OCI-LY1 (cell line): ENCODE measurements around the gene CANT1.

ENCODE experiments used
- H2AFZ ChIP-seq: fragments of 200-600 bp; sonication (generic), shearing (Covaris generic); 2 replicates; pipeline ENCODE4 v1.6.0; 2014; ENCODE audit warnings: antibody characterized with exemption, mild to moderate bottlenecking, low read length
- H3F3A ChIP-seq: fragments of 200-600 bp; sonication (generic), shearing (Covaris generic); 2 replicates; pipeline ENCODE4 v1.6.0; 2014; ENCODE audit warnings: mild to moderate bottlenecking, antibody characterized with exemption, low read length, moderate library complexity; ENCODE audit not compliant: insufficient read depth
- H3K27ac ChIP-seq: fragments of 200-600 bp; sonication (generic); 2 replicates; pipeline ENCODE4 v1.5.1; 2014; ENCODE audit warnings: low read length, mixed run types, mild to moderate bottlenecking, low read depth; ENCODE audit not compliant: poor library complexity, severe bottlenecking
- H3K27me3 ChIP-seq: fragments of 200-600 bp; sonication (generic); 2 replicates; pipeline ENCODE4 v1.6.0; 2014; ENCODE audit warnings: antibody characterized with exemption, mild to moderate bottlenecking, low read length, moderate library complexity; ENCODE audit not compliant: insufficient read depth
- H3K36me3 ChIP-seq: fragments of 200-600 bp; sonication (generic); 2 replicates; pipeline ENCODE4 v1.6.1; 2014; ENCODE audit warnings: mild to moderate bottlenecking, antibody characterized with exemption, low read length, moderate library complexity, mixed read lengths; ENCODE audit not compliant: insufficient read depth
- H3K4me1 ChIP-seq: fragments of 200-600 bp; sonication (generic); 2 replicates; pipeline ENCODE4 v1.5.1; 2014; ENCODE audit warnings: mild to moderate bottlenecking, low read length, moderate library complexity; ENCODE audit not compliant: insufficient read depth, severe bottlenecking
- H3K4me2 ChIP-seq: fragments of 200-600 bp; sonication (generic), shearing (Covaris generic); 2 replicates; pipeline ENCODE4 v1.6.1; 2014; ENCODE audit warnings: low read length
- H3K4me3 ChIP-seq: fragments of 200-600 bp; sonication (generic); 2 replicates; pipeline ENCODE4 v1.5.1; 2014; ENCODE audit warnings: low read length, low read depth, mild to moderate bottlenecking, mixed read lengths; ENCODE audit not compliant: poor library complexity, severe bottlenecking
- H3K79me2 ChIP-seq: fragments of 200-600 bp; shearing (Covaris generic); 2 replicates; pipeline ENCODE4 v1.6.1; 2016; ENCODE audit warnings: mixed run types, low read length, mixed read lengths; ENCODE audit not compliant: insufficient read depth
- H3K9ac ChIP-seq: fragments of 200-600 bp; sonication (generic), shearing (Covaris generic); 2 replicates; pipeline ENCODE4 v1.6.1; 2014; ENCODE audit warnings: mild to moderate bottlenecking, low read length, mixed read lengths
- H3K9me2 ChIP-seq: fragments of 200-600 bp; sonication (generic), shearing (Covaris generic); 2 replicates; pipeline ENCODE4 v1.6.1; 2014; ENCODE audit warnings: low read depth, mild to moderate bottlenecking, low read length, mixed read lengths
- H3K9me3 ChIP-seq: fragments of 200-600 bp; shearing (Covaris generic); 2 replicates; pipeline ENCODE4 v1.6.1; 2014; ENCODE audit warnings: low read length, mixed read lengths
- H4K20me1 ChIP-seq: fragments of 200-600 bp; sonication (generic), shearing (Covaris generic); 2 replicates; pipeline ENCODE4 v1.6.0; 2016; ENCODE audit warnings: mild to moderate bottlenecking, low read length; ENCODE audit not compliant: insufficient read depth
- EZH2 ChIP-seq: fragments of 200-600 bp; sonication (generic), shearing (Covaris generic); IDR thresholded peaks from 2 replicates; pipeline ENCODE4 v1.8.0; 2017; ENCODE audit warnings: borderline replicate concordance, mixed run types, mild to moderate bottlenecking, antibody characterized with exemption, low read length, moderate library complexity, mixed read lengths
- TF ChIP-seq, protein P1 (sequence below): fragments of 200-600 bp; sonication (generic), shearing (Covaris generic); IDR thresholded peaks from 2 replicates; pipeline ENCODE4 v1.5.1; 2017; ENCODE audit warnings: mild to moderate bottlenecking, antibody characterized with exemption, low read length, moderate library complexity, mixed read lengths

Gene CANT1

GRCh38 chr17:78944956-78945355 is 64.6 kb downstream of the CANT1 start:
- H3K79me2 ChIP-seq, result no peaks in the 10 kb centered on the region
- no peak overlapping the region for H2AFZ ChIP-seq
- H3F3A ChIP-seq, result no peaks in the 10 kb centered on the region
- no peaks in the 10 kb centered on the region for H3K9me2 ChIP-seq
- H3K27ac ChIP-seq, result no peak overlapping the region
- H3K27me3 ChIP-seq, result peaks cover 3% of the 10 kb centered on the region; the same call in 1 of the 2 replicates
- H3K4me1 ChIP-seq, result no peaks in the 10 kb centered on the region
- H3K4me2 ChIP-seq, result no peak overlapping the region
- no peak overlapping the region for H3K4me3 ChIP-seq
- H3K36me3 ChIP-seq, result no peaks in the 10 kb centered on the region; the same call in 1 of the 2 replicates
- no peak overlapping the region for H3K9ac ChIP-seq
- TF ChIP-seq, protein P1, sequence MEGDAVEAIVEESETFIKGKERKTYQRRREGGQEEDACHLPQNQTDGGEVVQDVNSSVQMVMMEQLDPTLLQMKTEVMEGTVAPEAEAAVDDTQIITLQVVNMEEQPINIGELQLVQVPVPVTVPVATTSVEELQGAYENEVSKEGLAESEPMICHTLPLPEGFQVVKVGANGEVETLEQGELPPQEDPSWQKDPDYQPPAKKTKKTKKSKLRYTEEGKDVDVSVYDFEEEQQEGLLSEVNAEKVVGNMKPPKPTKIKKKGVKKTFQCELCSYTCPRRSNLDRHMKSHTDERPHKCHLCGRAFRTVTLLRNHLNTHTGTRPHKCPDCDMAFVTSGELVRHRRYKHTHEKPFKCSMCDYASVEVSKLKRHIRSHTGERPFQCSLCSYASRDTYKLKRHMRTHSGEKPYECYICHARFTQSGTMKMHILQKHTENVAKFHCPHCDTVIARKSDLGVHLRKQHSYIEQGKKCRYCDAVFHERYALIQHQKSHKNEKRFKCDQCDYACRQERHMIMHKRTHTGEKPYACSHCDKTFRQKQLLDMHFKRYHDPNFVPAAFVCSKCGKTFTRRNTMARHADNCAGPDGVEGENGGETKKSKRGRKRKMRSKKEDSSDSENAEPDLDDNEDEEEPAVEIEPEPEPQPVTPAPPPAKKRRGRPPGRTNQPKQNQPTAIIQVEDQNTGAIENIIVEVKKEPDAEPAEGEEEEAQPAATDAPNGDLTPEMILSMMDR, result no peak
- no peak for TF ChIP-seq EZH2
- 0 out of 2 replicates have a peak, but pooled peaks cover under 1% of the 10 kb centered on the region for H3K9me3 ChIP-seq
- no peaks in the 10 kb centered on the region for H4K20me1 ChIP-seq

GRCh38 chr17:78944026-78944425 is 65.5 kb downstream of the CANT1 start:
- Histone ChIP-seq H3F3A (no peaks in the 10 kb centered on the region), H3K27me3 (peaks cover 2% of the 10 kb centered on the region), H3K4me3 (no peak overlapping the region), H4K20me1 (no peaks in the 10 kb centered on the region), H3K36me3 (no peaks in the 10 kb centered on the region), H3K9me3 (no peaks in the 10 kb centered on the region), H3K4me2 (no peak overlapping the region), H2AFZ (no peak overlapping the region), H3K9ac (no peak overlapping the region), H3K79me2 (no peaks in the 10 kb centered on the region), H3K9me2 (no peaks in the 10 kb centered on the region), H3K27ac (no peak overlapping the region), H3K4me1 (no peaks in the 10 kb centered on the region)
- TF ChIP-seq, protein P1, result no peak
- no peak for TF ChIP-seq EZH2
